ENCODE data around the gene ZFP62.
A peak's percentile ranks its signal among the peaks of the same experiment; 100 is the strongest.

ZFP62 gene

GRCh38 chr5:180803181-180804128 lies 57.6 kb downstream of the ZFP62 start:
- Histone ChIP-seq H3K27ac (ENCODE audit: insufficient read depth, low read depth, low read length, poor library complexity, severe bottlenecking) (peak overlapping the region; percentile 67), H3K4me3 (ENCODE audit: insufficient read depth, low read depth, low read length) (peak overlapping the region; percentile 84), H3K4me1 (ENCODE audit: control insufficient read depth, insufficient read depth, low read length) (peaks cover 22% of the 10 kb centered on the region)

GRCh38 chr5:180802325-180803180 lies 58.5 kb downstream of the ZFP62 start, which contains the start of gene MGAT1:
MGAT1 (minus strand) TSS chr5:180802806; CDS start chr5:180792971, 9,835 bp downstream.
- H3K27ac ChIP-seq (ENCODE audit: insufficient read depth, low read depth, low read length, poor library complexity, severe bottlenecking) = peak within 1 kb of the TSS; percentile 75
- 1% methylated on average over 84 to 87 of the region's 87 CpGs for WGBS, 2 experiments
- no peaks in the 10 kb centered on the region for H3K9me3 ChIP-seq (ENCODE audit: control insufficient read depth, low read length)

More at GRCh38 chr5:180803181-180804128, 57.6 kb downstream of the ZFP62 start:
- Histone ChIP-seq H3K36me3 (ENCODE audit: control insufficient read depth, insufficient read depth, low read length) (no peaks in the 10 kb centered on the region), H3K9me3 (ENCODE audit: control insufficient read depth, low read length) (no peaks in the 10 kb centered on the region), H3K27me3 (ENCODE audit: control insufficient read depth, insufficient read depth, low read length, poor library complexity, severe bottlenecking) (no peaks in the 10 kb centered on the region)
- 56 to 57% methylated on average over 41 of the region's 41 CpGs for WGBS, 2 experiments

GRCh38 chr5:180801596-180802324 lies 59.3 kb downstream of the ZFP62 start:
- no peaks in the 10 kb centered on the region for H3K36me3 ChIP-seq (ENCODE audit: control insufficient read depth, insufficient read depth, low read length)
- H3K27me3 ChIP-seq (ENCODE audit: control insufficient read depth, insufficient read depth, low read length, poor library complexity, severe bottlenecking) = no peaks in the 10 kb centered on the region
- H3K4me1 ChIP-seq (ENCODE audit: control insufficient read depth, insufficient read depth, low read length) = peaks cover 16% of the 10 kb centered on the region
- H3K4me3 ChIP-seq (ENCODE audit: insufficient read depth, low read depth, low read length) = peak overlapping the region; percentile 84
- no peak overlapping the region for H3K27ac ChIP-seq (ENCODE audit: insufficient read depth, low read depth, low read length, poor library complexity, severe bottlenecking)
- H3K9me3 ChIP-seq (ENCODE audit: control insufficient read depth, low read length) = no peaks in the 10 kb centered on the region
- WGBS, 2 experiments = 37% methylated on average over 15 of the region's 15 CpGs

More at GRCh38 chr5:180802325-180803180, 58.5 kb downstream of the ZFP62 start, which contains the start of gene MGAT1:
- Histone ChIP-seq H3K27me3 (ENCODE audit: control insufficient read depth, insufficient read depth, low read length, poor library complexity, severe bottlenecking) (no peaks in the 10 kb centered on the region), H3K4me1 (ENCODE audit: control insufficient read depth, insufficient read depth, low read length) (peaks cover 16% of the 10 kb centered on the region), H3K36me3 (ENCODE audit: control insufficient read depth, insufficient read depth, low read length) (no peaks in the 10 kb centered on the region), H3K4me3 (ENCODE audit: insufficient read depth, low read depth, low read length) (peak within 1 kb of the TSS; percentile 84)

GRCh38 chr5:180799902-180800801 lies 60.9 kb downstream of the ZFP62 start:
- WGBS, 2 experiments = 94 to 95% methylated on average over 6 of the region's 6 CpGs
- H3K4me1 ChIP-seq (ENCODE audit: control insufficient read depth, insufficient read depth, low read length) = peaks cover 16% of the 10 kb centered on the region
- H3K4me3 ChIP-seq (ENCODE audit: insufficient read depth, low read depth, low read length) = no peak overlapping the region
- H3K27me3 ChIP-seq (ENCODE audit: control insufficient read depth, insufficient read depth, low read length, poor library complexity, severe bottlenecking) = no peaks in the 10 kb centered on the region
- no peaks in the 10 kb centered on the region for H3K9me3 ChIP-seq (ENCODE audit: control insufficient read depth, low read length)
- H3K27ac ChIP-seq (ENCODE audit: insufficient read depth, low read depth, low read length, poor library complexity, severe bottlenecking) = no peak overlapping the region
- no peaks in the 10 kb centered on the region for H3K36me3 ChIP-seq (ENCODE audit: control insufficient read depth, insufficient read depth, low read length)

- no peaks in the 10 kb centered on the region for H3K9me3 ChIP-seq (ENCODE audit: control insufficient read depth, low read length)
- H3K27ac ChIP-seq (ENCODE audit: insufficient read depth, low read depth, low read length, poor library complexity, severe bottlenecking) = no peak overlapping the region
- no peak overlapping the region for H3K4me3 ChIP-seq (ENCODE audit: insufficient read depth, low read depth, low read length)
- no peaks in the 10 kb centered on the region for H3K27me3 ChIP-seq (ENCODE audit: control insufficient read depth, insufficient read depth, low read length, poor library complexity, severe bottlenecking)
- no peaks in the 10 kb centered on the region for H3K36me3 ChIP-seq (ENCODE audit: control insufficient read depth, insufficient read depth, low read length)
- WGBS, 2 experiments = 58 to 63% methylated on average over 4 of the region's 4 CpGs
- H3K4me1 ChIP-seq (ENCODE audit: control insufficient read depth, insufficient read depth, low read length) = peaks cover 16% of the 10 kb centered on the region
Measured at GRCh38 chr5:180799194-180799593, 61.9 kb downstream of the ZFP62 start.

- H3K9me3 ChIP-seq (ENCODE audit: control insufficient read depth, low read length) = no peaks in the 10 kb centered on the region
- no peak overlapping the region for H3K4me3 ChIP-seq (ENCODE audit: insufficient read depth, low read depth, low read length)
- H3K4me1 ChIP-seq (ENCODE audit: control insufficient read depth, insufficient read depth, low read length) = peaks cover 9% of the 10 kb centered on the region
- no peak overlapping the region for H3K27ac ChIP-seq (ENCODE audit: insufficient read depth, low read depth, low read length, poor library complexity, severe bottlenecking)
- no peaks in the 10 kb centered on the region for H3K36me3 ChIP-seq (ENCODE audit: control insufficient read depth, insufficient read depth, low read length)
- H3K27me3 ChIP-seq (ENCODE audit: control insufficient read depth, insufficient read depth, low read length, poor library complexity, severe bottlenecking) = no peaks in the 10 kb centered on the region
- WGBS, 2 experiments = 95 to 96% methylated on average over 11 of the region's 11 CpGs
Measured at GRCh38 chr5:180798193-180798592, 62.9 kb downstream of the ZFP62 start.

All from ectodermal cell (in vitro differentiated cells).